Measurements from ENCODE around the gene SSBP4.

SSBP4 gene

DNA sequence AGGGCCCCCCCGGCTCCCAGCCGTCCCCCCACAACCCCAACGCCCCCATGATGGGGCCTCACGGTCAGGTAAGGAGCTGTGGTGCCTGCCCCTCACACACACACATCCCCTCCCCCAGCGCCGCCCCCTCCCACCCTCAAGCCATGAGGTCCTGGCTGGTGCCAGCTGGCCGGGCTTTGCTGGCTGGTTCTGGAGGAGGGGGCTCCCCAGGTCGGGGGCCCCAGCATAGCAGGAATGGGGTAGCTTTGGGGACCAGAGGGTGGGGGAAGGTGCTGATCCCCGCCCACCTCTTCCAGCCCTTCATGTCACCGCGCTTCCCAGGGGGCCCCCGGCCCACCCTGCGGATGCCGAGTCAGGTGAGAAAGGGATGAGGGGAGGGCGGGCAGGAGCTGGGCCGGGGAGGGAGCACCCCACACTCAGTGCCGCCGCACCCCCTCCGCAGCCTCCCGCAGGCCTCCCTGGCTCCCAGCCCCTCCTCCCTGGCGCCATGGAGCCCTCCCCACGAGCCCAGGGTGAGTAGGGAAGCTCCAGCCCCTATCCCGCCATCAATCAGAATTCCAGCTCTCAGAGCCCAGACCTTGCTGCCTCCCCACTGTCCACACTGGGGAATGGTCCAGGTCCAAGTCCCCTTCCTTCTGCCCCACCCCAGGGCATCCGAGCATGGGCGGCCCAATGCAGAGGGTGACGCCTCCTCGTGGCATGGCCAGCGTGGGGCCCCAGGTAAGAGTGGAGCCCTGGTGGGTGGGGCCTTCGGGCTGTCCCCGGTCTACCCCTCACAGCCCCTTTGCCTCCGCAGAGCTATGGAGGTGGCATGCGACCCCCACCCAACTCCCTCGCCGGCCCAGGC lies 12.4 kb downstream of the SSBP4 start:
- in situ Hi-C loops (cut with MboI; ENCODE audit: low sequenced_read_pairs), result no loop called here

DNA sequence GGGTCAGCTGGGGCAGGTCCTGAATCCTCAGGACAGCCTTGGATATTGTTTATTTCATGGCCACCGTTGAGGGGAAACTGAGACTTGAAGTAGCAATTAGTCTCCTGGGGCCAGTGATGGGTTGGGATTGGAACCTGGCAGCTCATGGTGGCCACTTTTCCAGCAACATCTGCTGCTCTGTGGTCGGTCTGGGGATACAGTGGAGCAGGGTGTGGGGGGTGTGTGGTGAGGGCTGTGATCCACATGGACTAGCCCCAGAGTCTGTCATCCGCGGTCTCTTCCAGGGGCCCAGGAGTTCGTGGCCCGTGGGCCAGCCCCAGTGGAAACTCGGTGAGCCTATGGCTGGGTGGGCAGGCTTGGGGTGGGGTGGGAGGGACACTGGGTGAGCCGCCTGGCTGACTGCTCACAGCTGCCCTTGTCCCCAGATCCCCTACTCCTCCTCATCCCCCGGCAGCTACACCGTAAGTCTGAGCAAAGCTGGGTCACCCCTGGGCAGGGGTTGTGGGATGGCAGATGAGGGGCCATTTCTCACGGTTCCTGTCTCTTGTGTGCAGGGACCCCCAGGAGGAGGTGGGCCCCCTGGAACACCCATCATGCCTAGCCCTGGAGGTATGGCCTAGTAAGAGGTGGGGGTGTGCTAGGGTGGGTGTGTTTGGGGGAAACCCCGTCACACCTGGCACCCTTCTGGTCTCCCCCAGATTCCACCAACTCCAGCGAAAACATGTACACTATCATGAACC lies 13.2 kb downstream of the SSBP4 start:
- in situ Hi-C loops (cut with MboI; ENCODE audit: low sequenced_read_pairs), result no loop called here

DNA sequence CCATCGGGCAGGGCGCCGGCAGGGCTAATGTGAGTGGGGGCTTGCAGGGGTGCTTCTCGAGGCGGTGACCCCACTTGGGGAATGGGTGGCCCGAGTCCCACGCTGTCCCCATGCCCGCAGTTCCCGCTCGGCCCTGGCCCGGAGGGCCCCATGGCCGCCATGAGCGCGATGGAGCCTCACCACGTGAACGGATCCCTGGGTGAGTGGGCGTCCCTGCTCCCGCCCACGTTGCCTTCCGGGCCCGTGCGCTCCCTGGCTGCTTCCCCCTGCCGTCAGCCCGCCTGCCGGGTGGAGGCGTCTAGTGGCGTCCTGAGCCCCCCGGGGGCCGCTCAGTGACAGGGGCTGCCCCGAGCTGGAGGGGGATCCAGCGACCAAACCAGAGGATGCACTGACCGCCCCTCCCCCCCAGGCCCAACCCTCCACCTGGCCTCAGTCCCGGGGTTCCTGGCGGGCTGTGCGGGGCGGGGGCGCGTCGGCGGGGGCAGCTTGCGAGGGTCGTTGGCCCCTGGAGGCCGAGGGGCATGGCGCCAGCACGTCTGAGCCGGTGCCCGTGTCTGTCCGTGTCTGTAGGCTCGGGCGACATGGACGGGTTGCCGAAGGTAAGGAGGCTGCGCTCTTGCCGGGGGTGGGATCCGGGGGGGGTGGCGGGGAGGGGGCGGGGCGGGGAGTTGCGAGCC lies 14.0 kb downstream of the SSBP4 start:
- in situ Hi-C loops (cut with MboI; ENCODE audit: low sequenced_read_pairs), result no loop called here

DNA sequence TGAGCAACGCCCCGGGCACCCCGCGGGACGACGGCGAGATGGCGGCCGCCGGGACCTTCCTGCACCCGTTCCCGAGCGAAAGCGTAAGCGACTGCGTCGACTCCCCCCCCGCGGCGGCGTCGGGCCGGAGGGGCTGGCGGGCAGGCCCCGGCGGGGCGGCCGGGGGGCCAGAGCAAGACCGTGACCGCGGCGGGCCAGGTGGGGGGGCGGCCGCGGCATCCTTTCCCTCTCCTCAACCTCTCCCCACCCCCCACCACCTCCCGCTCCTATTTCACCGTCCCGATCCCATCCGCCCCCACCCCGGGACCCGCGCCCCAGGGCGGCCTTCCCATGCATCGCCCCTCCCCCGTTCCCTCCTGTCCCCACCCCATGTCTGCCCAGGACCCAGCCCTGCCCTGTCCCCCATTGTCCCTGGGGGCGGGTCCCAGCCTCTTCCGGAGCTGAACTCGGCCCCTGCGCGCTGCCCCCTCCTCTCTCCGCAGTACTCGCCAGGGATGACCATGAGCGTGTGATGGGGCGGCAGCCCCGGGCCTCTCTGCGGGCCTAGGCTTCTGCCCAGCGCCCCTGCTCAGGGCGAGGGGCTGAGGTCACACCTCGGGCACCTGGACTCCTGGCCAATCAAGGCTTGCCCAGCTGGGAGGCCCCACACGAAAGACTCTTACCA lies 14.7 kb downstream of the SSBP4 start:
- in situ Hi-C loops (cut with MboI; ENCODE audit: low sequenced_read_pairs), result no loop called here

DNA sequence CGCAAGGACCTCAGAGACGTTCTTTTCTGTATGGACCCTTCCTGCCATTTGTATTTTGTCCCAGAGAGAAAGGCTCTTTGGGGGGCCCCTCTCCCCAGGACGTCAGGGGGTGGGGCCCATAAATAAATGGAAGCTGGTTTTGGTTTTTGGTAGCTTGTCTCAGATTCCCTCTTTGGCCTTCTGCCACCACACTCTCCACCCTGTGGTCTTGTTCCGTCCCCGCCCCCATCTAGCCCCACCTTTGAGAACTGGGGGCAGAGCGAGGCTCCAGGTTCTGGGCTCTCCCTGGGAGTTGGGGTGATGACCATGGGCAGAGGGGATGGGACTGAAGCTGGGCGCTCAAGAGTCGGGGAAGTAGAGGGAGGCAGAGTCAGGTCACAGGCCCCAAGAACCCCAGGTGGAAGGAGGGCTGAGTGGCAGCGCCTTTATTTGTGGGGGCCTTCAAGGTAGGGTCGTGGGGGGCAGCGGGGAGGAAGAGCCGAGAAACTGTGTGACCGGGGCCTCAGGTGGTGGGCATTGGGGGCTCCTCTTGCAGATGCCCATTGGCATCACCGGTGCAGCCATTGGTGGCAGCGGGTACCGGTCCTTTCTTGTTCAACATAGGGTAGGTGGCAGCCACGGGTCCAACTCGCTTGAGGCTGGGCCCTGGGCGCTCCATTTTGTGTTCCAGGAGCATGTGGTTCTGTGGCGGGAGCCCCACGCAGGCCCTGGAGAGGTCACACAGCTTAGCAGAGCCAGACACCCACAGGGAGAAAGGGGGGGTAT lies 15.4 kb downstream of the SSBP4 start:
- in situ Hi-C loops (cut with MboI; ENCODE audit: low sequenced_read_pairs), result no loop called here

DNA sequence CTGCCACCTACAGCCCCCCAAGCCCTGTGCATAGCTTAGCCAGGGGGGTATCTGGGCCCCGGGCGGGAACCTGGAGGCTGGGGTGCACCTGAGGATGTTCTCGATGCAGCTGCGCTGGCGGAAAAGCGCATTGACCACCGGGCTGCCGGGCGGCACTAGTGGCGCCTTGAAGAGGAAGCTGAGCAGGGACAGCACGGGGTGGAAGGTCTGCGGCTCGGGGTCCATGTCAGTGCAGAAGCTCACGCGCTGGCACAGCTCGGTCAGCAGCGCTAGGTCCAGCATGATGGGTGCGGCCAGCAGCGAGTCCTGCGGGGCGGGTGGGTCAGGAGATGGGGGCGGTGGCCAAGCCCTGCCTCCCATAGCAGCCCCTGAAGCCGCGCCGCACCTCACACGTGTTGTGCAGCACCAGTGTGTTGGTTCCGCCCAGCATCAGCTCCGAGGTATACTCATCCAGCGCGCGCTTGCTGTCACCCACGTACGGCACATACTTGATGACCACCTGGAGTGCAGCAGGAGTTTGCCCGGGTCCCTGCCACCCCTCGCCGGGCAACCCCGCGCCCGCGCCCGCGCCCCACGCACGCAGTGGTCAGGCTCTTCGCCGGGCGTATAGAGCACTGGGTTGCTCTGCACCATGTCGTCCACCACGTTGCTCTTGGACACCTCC lies 16.1 kb downstream of the SSBP4 start:
- in situ Hi-C loops (cut with MboI; ENCODE audit: low sequenced_read_pairs), result no loop called here

DNA sequence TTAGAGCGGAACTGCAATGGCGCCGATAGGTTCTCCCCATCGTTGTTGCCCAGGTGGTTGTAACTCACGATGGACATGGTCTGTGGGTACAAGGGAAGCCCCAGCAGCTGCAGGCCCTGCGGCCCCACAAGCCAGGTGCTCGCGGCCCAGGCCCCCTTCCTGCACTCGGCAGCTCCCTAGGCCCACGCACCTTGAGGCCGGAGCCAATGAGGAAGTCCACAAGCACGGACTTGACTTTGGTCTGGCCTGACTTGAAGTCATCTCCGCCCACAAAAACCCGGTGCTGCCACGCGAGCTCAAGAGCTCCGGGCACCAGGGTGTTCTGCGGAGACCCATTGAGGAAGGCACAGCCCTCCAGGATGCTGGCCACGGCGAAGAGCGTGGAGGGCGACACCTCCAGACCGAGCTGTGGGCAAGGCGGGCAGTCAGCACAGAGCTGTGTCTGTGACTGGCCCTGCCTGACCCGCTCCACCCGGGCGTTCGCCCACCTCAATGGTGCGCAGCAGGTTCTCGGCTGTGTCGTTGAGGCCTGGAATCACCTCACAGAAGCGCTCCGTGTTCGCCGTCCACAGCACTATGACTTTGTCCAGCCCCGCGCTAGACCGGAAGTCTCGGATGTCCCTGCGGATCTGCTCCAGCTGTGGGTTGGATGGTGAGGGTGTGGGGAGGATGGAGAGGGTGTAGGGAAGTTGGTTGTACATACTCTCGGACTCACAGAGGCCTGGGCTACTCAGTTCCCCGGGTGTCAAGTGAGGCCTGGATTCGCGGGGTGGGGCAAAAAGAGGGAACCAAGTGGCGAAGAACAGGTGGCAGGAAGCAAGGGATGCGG lies 16.9 kb downstream of the SSBP4 start:
- in situ Hi-C loops (cut with MboI; ENCODE audit: low sequenced_read_pairs), result no loop called here

DNA sequence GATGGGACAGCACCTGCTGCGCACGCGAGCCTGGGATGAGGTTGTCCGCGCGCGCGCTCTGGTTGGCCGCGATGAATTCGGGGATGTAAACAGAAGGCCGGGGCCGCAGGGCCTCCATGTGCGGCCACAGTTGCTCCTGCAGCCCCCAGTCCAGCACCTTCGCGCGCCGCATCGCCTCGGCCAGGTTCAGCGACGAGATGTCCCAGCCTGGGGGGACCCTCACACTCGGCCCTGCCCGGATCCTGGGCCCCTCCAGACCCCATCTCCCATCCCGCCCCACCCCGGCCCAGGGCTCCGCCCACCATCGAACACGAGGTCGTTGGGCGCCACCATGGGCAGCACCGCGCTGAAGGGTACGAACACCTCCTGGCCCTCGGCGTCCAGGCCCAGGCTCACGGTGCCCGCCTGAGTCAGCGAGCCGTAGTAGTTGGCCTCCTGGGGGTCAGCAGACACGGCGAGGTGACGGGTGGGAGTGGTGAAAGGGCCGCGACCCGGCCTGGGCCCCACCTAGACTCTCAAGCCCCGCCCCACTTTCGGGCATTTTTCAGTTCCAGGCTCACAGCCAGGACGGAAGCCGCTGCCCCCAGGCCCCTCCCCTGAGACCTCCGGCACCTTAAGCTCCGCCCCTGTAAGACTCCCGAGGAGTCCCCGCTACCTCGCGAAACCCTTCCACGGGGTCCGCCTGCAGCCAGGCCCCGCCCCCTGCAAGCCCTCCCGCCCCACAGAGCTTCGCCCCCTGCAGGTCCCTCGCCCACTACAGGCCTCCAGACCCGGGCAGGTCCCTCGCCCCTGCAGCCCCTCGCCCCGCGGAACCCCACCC lies 17.7 kb downstream of the SSBP4 start:
- in situ Hi-C loops (cut with MboI; ENCODE audit: low sequenced_read_pairs), result no loop called here

DNA sequence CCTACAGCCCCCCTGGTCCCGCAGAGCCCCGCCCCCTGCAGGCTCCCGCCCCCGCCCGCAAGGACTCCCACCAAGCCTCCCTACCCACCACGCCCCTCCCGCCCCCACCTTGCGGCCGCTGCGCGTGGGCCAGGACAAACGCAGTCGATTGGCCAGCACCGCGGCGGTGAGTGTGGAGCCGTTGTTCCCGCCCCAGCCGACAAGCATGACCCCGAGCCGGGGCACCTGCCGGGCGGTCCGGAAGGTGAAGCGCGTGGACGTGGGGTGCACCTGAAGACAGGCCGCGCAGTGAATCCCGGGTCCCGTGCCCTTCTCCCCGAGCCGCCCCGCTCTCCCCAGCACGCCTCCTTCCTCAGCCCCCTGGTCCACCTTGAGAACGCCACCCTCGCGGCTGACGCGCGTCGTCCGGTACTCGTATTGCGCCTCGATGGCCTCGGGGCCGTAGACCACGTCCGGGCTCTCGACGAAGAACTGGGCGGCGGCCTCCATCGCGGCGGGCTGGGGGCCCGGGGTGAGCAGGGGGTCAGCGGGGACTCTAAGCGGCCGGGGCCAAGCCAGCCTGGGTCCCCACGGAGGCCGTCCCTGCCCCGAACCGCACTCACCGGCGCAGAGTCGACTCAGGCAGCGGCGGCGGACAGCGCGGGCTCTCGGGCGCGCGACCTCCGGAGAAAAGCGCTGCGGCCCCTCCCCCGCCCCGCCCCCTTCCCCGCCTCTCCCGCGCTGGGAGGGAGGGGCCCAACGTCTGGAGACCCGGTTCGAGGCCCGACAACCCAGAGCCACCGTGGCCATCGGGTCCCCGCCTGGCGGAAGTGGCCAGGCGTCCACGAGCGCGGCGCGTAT lies 18.5 kb downstream of the SSBP4 start, which contains the start of gene ISYNA1:
Gene ISYNA1 (minus strand): TSS at position 643 of the 840 bp plus-strand sequence. CDS start 154 bp downstream, at position 489.
- in situ Hi-C loops (cut with MboI; ENCODE audit: low sequenced_read_pairs), result no loop called here

DNA sequence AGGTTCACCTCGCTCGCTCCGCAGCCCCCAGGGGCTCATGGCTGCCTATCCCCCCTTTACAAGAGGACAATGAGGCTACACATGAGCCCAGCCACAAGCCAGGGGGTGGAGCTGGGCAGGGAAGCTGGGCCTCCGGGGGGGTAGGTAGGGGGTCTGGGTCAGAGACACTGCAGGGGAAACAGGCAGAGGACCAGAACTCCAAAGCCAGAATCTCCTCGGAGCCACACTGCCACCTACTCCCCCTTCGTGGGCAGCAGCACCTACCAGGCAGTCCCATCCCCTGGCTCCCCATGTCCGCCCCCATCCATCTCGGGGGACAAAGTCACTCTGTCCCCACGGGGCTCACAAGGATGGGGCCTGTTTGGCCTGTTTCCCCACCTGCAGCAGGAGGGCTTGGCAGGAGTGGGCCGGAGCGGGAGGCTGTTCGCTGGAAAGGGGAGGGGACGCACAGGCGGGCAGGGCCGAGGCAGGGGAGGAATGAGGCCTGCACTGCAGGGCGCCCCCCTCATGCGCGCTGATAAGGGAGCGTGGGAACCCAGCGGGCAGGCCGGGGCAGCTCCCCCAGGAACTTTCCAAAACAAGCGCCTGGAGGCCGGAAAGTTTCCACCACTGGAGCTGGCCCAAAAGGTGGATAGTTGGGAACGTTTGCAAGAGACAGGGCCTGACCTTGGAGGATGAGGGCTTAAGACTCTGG lies 19.3 kb downstream of the SSBP4 start:
- in situ Hi-C loops (cut with MboI; ENCODE audit: low sequenced_read_pairs), result no loop called here

DNA sequence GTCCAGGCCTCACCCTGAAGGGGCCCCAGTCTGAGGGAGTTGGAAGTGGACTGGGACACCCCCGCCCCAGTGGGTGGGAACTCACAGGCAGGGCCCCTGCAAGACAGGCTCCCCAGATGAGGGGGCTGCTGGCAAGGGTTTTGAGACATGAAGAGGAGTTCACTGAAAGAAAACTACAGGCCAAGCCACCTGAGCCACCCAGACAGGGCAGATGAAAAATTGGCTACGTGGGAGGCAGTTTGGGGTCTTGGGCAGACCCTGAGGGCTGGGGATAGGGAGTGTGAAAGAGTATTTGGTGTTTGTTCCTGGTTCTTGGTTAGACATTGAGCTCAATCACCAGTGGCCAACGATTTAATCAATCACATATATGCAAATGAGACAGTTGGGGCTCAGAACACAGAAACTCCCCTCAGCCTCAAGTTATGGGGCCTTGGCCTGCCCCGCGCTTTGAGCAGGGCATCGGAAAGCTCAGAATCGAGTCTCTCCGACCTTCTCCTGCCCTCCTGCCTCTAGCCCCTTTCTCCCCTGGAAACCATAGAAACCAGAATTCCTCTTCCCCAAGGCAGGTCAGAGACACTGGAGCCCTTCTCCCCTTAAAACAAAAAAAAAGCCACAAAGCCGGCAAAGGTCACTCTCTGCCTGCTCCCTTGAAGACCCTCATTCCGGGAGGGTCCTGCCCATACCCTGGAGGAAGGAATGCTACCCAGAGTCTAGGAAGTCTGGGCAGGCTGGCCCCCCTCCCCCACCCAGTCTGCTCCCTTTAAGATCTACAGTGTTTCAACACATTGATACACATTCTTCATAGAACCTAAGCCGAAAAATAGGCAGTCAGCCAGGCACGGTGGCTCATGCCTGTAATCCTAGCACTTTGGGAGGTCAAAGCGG lies 20.1 kb downstream of the SSBP4 start:
- in situ Hi-C loops (cut with MboI; ENCODE audit: low sequenced_read_pairs), result no loop called here

DNA sequence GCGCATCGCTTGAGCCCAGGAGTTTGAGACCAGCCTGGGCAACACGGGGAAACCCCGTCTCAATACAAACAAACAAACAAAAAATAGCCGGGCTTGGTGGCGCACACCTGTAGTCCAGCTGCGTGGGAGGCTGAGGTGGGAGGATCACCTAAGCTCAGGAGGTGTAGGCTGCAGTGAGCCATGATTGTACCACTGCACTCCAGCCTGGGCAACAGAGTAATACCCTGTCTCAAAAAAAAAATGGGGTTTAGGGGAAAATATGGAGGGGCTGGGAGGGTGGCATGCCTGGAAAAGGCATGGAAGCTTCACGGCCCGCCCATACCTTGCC lies 20.7 kb downstream of the SSBP4 start:
- in situ Hi-C loops (cut with MboI; ENCODE audit: low sequenced_read_pairs), result no loop called here

DNA sequence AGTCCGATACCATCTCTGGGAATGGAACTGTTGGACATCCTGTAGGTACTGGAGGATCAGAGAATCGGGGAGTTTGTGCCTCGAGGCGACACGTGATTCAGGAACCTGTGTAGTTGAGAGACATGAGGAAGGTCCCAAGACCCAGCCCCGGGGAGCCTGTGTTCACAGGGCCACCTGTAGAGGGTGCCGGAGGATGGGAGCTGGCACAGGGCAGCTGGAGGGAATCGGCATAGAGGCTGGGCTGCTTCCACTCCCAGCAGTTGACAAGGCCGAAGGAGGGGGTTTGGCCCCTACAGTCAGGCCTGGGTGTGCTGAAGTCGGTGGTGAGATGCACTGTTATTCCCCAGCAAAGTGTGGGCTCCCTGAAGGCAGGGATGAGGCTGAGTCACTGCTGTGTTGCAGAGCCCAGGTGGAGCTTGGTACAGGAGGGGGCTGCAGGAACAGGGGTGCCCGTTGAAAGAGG lies 21.2 kb downstream of the SSBP4 start:
- in situ Hi-C loops (cut with MboI; ENCODE audit: low sequenced_read_pairs), result no loop called here

DNA sequence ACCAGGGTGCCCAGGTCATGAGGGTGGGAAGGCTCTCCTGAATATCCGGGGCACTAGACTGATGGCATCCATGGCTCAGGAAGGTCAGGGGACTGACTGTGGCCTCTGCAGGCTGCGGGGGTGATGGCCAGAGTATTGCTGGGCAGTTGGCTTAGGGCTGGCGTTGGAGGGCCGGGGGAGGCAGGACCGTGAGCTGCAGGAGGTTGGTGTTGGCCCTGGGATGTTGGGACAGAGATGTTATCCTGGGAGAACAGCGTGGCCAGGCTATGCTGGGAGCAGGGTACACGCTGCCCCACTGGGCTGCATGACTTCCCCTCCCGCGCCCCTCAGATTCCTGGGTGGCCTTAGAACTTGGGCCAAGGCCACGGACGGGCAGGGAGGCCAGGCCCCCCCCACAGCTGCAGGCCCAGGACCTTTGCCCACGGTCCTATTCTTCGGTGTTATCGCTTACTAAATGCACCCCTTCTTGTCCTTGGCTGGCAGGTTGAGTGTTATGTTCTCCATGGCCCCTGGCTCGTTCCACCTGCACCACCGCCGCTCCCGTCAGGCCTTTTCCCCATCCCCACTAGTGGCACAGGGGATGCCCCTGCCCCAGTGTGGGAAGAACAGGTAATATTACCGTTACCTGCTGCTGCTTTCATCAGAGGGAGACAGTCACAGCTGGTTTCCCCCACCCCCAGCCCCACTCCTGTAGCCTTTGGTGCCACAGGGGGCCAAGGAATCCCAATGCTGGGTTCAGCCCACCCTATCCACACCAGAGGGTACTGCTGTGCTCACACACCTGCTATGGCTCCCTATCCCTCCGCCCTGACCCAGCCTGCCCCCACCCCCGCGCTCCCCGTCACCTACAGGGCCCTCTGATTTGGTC lies 22.0 kb downstream of the SSBP4 start:
- in situ Hi-C loops (cut with MboI; ENCODE audit: low sequenced_read_pairs), result no loop called here

Measured in HL-60/S4 treated with phorbol 12-myristate 13-acetate at 8.2 ng/mL for 4 days and 3 days (cell line).